ENCODE results near the gene RFX3.

The RFX3 gene

GRCh38 chr9:3515405-3515804 lies 10.4 kb downstream of the RFX3 start:
- no peak for TF ChIP-seq CTCF (IDR thresholded peaks at IDR 0.05; ENCODE audit: extremely low read depth, insufficient read depth, missing control alignments)
- DNase-seq (ENCODE audit: low spot score): no peak
- in situ Hi-C loops (cut with MboI; ENCODE audit: low pct_unique_long_range_greater_than_20kb, low sequenced_read_pairs, unreplicated experiment): no loop called here

- in situ Hi-C loops (cut with MboI; ENCODE audit: low pct_unique_long_range_greater_than_20kb, low sequenced_read_pairs, unreplicated experiment): no loop called here
- no peak for DNase-seq (ENCODE audit: low spot score)
- no peak for TF ChIP-seq CTCF (IDR thresholded peaks at IDR 0.05; ENCODE audit: extremely low read depth, insufficient read depth, missing control alignments)
Measured at GRCh38 chr9:3514786-3515185, 11.0 kb downstream of the RFX3 start.

- no peak for TF ChIP-seq CTCF (IDR thresholded peaks at IDR 0.05; ENCODE audit: extremely low read depth, insufficient read depth, missing control alignments)
- DNase-seq (ENCODE audit: low spot score): no peak
- in situ Hi-C loops (cut with MboI; ENCODE audit: low pct_unique_long_range_greater_than_20kb, low sequenced_read_pairs, unreplicated experiment): no loop called here
Measured at GRCh38 chr9:3513265-3513818, 12.5 kb downstream of the RFX3 start.

GRCh38 chr9:3511551-3511950 lies 14.2 kb downstream of the RFX3 start:
- in situ Hi-C loops (cut with MboI; ENCODE audit: low pct_unique_long_range_greater_than_20kb, low sequenced_read_pairs, unreplicated experiment): no loop called here
- DNase-seq (ENCODE audit: low spot score): no peak
- TF ChIP-seq CTCF (IDR thresholded peaks at IDR 0.05; ENCODE audit: extremely low read depth, insufficient read depth, missing control alignments): no peak

- no peak for TF ChIP-seq CTCF (IDR thresholded peaks at IDR 0.05; ENCODE audit: extremely low read depth, insufficient read depth, missing control alignments)
- no peak for DNase-seq (ENCODE audit: low spot score)
- in situ Hi-C loops (cut with MboI; ENCODE audit: low pct_unique_long_range_greater_than_20kb, low sequenced_read_pairs, unreplicated experiment): no loop called here
Measured at GRCh38 chr9:3510796-3511195, 15.0 kb downstream of the RFX3 start.

- DNase-seq (ENCODE audit: low spot score): no peak
- in situ Hi-C loops (cut with MboI; ENCODE audit: low pct_unique_long_range_greater_than_20kb, low sequenced_read_pairs, unreplicated experiment): no loop called here
- no peak for TF ChIP-seq CTCF (IDR thresholded peaks at IDR 0.05; ENCODE audit: extremely low read depth, insufficient read depth, missing control alignments)
Measured at GRCh38 chr9:3509926-3510325, 15.9 kb downstream of the RFX3 start.

All from GM13977 (cell line).